UCSD-AML1 (cell line): ENCODE measurements around the gene UBASH3B.

Source experiments
- DNase-seq: peaks from one replicate; lab custom pipeline; 2025; ENCODE audit not compliant: unreplicated experiment; lab: John Stamatoyannopoulos, UW

Gene UBASH3B

DNA sequence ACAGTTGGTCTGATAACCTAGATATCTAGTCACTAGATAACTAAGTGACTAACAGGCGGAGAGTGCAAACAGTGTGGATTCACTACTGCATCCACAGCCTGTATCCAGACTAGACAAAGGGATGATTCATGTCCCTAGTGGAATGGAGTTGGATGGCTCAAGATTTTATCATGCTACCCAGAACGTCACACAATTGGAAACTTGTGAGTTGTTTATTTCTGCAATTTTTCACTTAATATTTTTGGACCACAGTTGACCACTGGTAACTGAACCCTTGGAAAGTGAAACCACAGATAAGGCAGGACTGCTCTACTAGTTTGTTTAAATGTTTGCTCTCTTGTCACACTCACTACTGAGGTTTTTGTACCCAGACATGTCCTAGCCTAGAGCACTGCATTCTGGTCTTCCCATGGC, 76.0 kb downstream of the UBASH3B start:
- no peak for DNase-seq

GRCh38 chr11:122732342-122733315, 77.1 kb downstream of the UBASH3B start:
- no peak for DNase-seq

DNA sequence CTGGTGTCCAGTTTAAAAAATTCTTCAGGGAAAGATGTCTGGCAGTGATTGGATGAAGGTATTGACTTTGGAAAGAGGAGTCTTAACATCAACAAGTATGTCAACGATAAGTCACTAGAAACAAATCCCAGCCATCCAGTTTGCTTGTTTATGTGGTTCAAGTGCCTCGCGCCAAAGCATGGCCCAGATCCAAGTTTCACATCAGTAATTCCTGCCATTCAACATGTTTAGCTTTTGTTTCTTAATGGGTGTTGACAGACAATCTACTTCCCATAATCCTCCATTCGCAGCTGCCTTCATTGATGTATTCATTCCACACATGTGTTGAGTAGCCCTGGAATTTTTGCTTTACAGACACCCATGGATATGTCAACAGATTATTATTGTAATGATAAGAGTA, 77.8 kb downstream of the UBASH3B start:
- no peak for DNase-seq

DNA sequence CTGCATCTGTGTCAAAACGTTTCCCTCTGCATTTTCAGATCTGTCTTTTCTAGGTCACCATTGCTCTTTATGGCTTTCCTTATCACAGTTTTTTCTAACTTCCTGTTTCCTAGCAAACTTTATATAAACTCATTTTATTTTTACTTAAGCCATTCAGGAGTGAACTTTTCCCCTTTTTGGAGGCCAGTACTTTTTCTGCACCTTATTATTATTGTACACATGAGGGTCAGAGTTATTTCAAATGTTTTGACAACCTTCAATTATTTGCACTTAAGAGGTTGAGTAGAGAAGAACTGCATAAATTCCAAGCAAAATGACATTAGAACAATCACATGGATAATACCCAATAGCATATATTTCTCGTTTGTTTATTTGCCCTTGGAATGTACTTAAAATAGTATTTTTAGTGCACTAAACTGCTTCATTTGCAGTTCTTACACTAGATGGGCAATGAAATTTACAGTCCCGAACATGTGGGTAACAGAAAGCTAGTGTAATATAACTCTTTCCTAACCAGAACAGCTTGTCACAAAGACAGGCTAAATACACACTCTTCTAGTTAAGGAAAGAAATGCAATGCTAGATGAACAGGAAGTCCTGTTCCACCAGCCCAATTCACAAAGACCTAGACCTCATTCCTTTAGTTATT, 79.5 kb downstream of the UBASH3B start:
- no peak for DNase-seq

- no peak for DNase-seq
Observed at GRCh38 chr11:122737951-122738693, 82.6 kb downstream of the UBASH3B start.

GRCh38 chr11:122741613-122742300, 86.2 kb downstream of the UBASH3B start:
- peak; percentile 23 for DNase-seq

DNA sequence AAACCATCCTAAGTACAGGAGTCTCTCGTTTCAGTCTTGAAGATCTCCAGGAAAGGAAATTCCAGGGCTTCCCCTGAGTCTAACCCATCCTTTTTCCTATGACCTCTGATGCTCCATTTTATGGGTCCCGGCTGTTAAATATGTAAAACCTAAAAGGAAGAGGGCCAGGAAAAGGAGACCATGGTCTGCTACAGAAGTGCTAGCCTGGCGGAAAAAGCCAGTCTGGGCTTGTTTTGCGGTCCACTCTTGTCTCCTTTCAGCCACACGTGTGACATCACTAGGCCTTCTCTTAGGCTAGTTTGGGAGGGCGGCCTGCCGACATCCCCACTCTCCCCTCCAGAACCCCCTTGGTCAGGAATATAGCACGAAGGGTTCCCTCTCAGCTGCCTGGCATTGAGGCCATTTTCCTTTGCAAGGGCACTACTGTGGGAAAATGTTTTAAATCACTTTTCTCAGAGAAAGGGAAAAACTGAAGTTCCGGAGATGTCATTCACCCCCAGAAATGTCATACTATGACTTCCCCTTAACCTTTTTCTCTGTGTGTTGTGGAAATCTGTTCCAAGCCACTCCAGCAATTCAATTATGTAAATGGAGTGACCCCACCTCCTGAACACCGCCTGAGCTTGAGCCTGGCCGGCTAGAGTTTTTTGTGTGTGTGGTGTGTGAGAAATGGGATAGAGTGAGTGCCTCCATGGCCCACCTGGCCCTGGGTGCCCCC, 86.9 kb downstream of the UBASH3B start:
- DNase-seq = no peak

GRCh38 chr11:122743097-122743741, 87.7 kb downstream of the UBASH3B start:
- no peak for DNase-seq

GRCh38 chr11:122743949-122744348, 88.4 kb downstream of the UBASH3B start:
- DNase-seq = peak; percentile 78

- no peak for DNase-seq
Observed at GRCh38 chr11:122744357-122744756, 88.8 kb downstream of the UBASH3B start.

DNA sequence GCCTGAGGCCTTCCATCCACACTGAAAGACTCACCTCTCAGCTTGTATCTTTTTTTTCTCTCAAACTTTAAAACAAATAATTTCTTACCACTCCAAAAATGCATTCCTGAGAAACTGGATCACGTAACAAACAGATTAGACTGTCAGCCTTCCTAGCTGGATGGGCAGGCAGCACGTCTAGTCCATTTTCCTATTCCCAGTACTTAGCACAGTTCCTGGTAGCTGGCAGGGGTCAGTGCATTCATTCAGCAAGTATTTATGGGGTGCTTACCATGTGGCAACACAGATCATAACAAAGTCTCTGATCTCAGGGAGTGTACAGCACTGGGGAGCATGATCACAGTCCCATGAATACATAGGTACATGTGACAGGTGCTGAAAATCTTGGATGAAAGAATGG, 89.6 kb downstream of the UBASH3B start:
- DNase-seq = no peak

DNA sequence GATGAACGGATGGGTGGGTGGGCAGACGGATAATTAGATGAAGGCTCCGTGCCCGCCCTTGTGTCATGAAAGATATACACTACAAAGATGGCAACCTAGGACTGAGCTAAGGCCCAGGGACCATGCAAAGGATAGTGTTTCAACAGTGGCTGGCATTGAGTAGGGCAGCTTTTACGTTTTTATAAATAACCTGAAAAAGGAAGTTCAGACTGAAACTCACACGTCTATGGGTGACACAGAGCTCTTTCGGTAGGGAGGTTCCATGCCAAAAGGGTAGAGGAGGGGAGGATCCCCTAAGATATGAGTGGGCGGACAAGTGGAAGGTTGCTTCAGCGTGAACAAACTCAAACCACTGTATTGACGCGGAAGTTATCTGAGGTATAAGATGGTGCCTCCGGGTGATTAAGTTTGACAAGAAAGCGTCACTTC, 90.5 kb downstream of the UBASH3B start:
- DNase-seq = no peak

DNA sequence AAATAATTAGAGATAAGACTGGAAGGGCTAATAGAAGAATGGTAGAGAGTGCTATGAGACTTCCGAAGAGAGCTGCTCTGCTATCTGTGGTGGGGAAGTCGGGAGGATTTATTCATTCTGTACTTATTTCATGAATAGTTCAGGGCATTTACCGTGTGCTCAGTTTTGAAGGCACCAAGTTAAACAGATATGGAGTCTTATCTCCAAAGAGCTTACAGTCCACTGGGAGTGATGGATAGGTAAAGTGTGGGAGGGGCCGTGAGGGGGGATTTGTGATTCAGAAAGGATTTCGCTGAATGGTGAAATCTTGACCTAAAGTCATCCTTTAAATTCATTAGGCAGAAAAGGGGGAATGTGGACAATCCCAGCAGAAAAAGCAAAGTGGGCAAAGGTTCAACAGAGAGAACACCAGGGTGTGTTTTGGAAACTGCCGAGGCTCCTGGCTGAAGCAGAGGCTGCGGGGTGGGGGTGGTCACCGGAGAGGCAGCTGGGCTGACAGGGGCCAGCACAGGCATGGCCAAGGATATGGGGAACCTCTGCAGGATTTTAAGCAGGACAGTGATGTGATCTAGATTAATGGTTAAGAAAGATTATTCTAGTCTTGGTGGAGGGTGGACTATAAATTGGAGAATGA, 91.2 kb downstream of the UBASH3B start:
- DNase-seq = no peak

DNA sequence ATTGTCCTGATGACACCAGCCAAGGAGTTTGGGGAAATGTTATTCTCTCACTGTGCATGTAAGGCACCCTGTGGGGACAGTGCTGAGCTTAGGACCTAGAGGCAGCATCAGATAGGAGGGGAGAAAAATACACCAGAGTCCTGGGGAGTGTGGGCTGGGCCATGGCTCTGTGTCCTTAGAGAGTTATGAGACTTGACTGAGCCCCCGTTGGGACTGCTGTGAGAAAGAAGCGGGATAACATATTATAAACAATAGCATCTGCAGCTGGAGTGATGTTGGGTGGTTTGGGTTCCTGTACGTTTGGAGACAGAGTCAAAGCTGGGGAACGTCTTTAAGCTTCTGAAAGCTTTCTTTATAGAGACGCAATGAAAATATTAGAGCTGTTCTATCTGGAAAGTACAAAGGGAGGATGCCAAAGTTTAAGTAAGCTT, 91.8 kb downstream of the UBASH3B start:
- no peak for DNase-seq

GRCh38 chr11:122749005-122749687, 93.6 kb downstream of the UBASH3B start:
- DNase-seq = peak; percentile 27

DNA sequence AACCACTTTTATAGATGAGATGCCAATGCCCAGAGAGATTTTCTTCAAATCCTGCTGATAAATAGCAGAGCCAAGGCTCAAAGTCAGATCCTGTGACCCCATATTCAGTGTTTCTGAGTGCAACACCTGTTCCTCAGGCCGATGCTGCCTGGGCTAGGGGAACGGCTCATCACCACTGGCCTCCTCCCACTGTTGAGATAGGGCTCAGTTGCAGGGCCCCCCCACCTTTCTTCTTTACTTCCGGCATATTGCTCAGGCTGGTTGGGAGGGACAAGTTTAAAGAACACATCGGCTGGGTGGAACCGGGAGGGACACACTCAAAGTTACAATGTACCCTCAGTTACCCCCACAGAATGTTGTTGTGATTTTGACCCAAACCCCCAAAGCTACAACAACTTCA, 94.5 kb downstream of the UBASH3B start:
- DNase-seq = no peak

DNA sequence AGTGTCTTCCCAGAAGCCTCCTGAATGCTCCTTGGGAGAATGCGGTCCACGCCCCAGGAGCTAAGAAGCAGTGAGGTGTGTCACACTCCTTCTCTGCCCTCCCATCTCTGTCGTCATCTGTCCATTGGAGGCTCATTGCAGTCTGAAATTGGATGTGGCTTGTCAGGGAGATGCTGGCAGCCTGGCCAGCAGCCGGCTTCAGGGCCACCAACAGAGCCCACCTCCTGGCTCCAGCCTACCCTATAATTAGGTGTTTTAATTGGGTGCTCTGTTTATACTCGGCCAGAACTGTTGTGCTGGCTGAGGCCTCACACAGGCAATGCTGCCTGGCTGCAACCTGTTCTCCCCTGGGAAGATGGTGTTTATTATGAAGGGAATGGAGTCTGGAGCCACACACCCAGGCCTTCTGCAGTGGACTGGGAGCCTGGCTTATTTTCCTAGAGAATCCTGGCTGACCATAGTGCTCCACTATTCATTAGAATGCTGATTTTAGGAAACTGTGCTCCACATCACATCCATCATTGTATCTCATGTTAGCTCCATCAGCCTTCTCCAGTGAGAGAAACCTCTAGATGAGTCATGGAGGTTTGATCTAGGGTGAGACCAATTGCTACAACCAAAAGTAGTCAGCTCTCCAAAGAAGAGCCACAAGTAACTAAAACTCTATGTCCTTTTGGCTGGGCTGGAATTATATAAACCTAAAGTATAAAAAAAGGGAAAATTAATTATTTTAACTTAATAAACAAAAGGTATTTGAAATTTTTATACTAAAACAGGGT, 96.0 kb downstream of the UBASH3B start:
- no peak for DNase-seq

DNA sequence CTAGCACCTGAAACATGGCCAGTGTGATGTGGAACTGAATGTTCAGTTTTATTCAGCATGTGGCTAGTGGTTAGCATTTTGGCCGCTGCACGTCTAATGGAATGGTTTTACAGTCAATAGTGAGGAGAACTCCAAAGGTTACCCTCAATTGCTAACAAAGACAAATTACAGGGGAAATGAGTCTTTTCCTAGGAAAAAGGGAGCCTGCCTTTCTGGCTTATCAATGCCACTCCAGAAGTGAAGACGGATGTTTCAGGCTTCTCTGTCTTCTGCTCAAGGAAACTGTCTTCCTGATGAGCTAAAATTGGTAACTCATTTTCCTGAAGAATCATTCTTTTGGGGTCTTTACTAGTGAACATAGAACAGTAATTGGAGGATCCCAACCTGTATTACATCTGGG, 98.5 kb downstream of the UBASH3B start:
- no peak for DNase-seq
